Measurements from ENCODE around the gene REV3L.

Gene REV3L

DNA sequence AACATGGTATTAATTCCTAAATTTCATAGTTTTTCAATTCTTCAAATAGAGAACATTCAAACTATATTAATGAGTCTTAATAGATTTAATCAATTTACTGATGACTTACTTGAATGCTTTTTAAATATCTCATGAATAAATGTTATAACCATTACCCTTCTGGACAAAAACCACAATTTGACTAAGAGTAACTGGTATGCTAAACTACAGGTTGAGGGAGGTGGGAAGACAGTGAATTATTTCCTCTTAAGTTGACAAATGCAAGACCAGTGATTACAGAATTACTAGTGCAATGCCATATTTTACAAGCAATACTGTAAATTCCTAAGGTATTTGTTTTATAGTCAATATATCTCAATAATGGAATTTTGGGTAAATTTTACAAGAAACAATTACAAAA, 65.1 kb downstream of the REV3L start:
- Histone ChIP-seq H3K36me3 (ENCODE audit: control insufficient read depth, insufficient read depth, low read length) (peaks cover 5% of the 10 kb centered on the region), H3K27me3 (replicated peaks; ENCODE audit: control insufficient read depth, insufficient read depth, low read length, poor library complexity, severe bottlenecking) (no peaks in the 10 kb centered on the region), H3K4me1 (ENCODE audit: control insufficient read depth, insufficient read depth, low read length, poor library complexity, severe bottlenecking) (no peaks in the 10 kb centered on the region), H3K4me3 (ENCODE audit: insufficient read depth, low read depth, low read length, poor library complexity, severe bottlenecking) (no peak overlapping the region), H3K27ac (ENCODE audit: insufficient read depth, low read length, poor library complexity, severe bottlenecking) (no peak overlapping the region), H3K9me3 (ENCODE audit: control insufficient read depth, low read length) (no peaks in the 10 kb centered on the region)
- DNase-seq, result no peak

DNA sequence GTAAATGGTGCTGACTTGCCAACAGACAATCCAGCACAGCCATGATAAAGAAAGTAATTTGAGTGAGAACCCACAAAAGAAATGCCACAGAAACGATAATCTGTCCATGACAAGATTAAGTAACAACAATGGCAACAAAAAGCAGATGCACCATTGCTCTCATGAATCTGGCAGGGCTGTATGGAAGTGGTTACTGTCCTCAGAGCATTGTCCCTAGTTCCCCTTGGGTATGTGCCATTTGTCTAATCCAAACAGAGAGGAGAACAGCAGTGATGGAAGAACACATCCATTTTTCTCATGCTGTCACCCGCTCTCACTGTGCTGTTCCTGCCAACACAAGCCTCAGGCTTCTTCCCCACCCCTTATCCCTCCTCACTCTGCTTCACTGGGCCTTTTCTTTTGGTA, 65.8 kb downstream of the REV3L start:
- DNase-seq, result no peak
- H3K36me3 ChIP-seq (ENCODE audit: control insufficient read depth, insufficient read depth, low read length), result peaks cover 5% of the 10 kb centered on the region
- no peak overlapping the region for H3K4me3 ChIP-seq (ENCODE audit: insufficient read depth, low read depth, low read length, poor library complexity, severe bottlenecking)
- no peaks in the 10 kb centered on the region for H3K9me3 ChIP-seq (ENCODE audit: control insufficient read depth, low read length)
- H3K27me3 ChIP-seq (replicated peaks; ENCODE audit: control insufficient read depth, insufficient read depth, low read length, poor library complexity, severe bottlenecking), result no peaks in the 10 kb centered on the region
- H3K4me1 ChIP-seq (ENCODE audit: control insufficient read depth, insufficient read depth, low read length, poor library complexity, severe bottlenecking), result no peaks in the 10 kb centered on the region
- no peak overlapping the region for H3K27ac ChIP-seq (ENCODE audit: insufficient read depth, low read length, poor library complexity, severe bottlenecking)

GRCh38 chr6:111416529-111416928, 66.5 kb downstream of the REV3L start:
- Histone ChIP-seq H3K4me1 (ENCODE audit: control insufficient read depth, insufficient read depth, low read length, poor library complexity, severe bottlenecking) (no peaks in the 10 kb centered on the region), H3K27ac (ENCODE audit: insufficient read depth, low read length, poor library complexity, severe bottlenecking) (no peak overlapping the region), H3K9me3 (ENCODE audit: control insufficient read depth, low read length) (no peaks in the 10 kb centered on the region), H3K27me3 (replicated peaks; ENCODE audit: control insufficient read depth, insufficient read depth, low read length, poor library complexity, severe bottlenecking) (no peaks in the 10 kb centered on the region), H3K4me3 (ENCODE audit: insufficient read depth, low read depth, low read length, poor library complexity, severe bottlenecking) (no peak overlapping the region), H3K36me3 (ENCODE audit: control insufficient read depth, insufficient read depth, low read length) (peaks cover 5% of the 10 kb centered on the region)
- no peak for DNase-seq

DNA sequence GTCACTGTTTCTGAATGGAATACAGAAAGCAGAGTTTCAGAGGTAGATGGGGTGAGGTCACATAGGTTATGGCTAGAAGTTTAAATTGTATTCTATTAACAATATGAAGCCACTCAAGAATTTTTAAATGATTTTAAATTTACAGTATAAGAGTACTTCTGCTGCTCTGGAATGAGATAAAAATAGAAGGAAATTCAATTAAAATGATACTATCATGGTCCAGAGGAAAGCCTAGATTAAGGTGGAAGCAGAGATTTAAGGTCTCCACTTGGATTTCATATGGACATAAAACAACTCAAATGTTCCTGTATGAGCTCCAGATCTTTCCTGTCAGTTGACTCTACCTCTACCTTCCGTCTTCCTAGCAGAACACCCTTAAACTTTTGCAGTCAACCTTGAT, 68.6 kb downstream of the REV3L start:
- DNase-seq, result no peak
- peaks cover 5% of the 10 kb centered on the region for H3K36me3 ChIP-seq (ENCODE audit: control insufficient read depth, insufficient read depth, low read length)
- H3K9me3 ChIP-seq (ENCODE audit: control insufficient read depth, low read length), result no peaks in the 10 kb centered on the region
- no peaks in the 10 kb centered on the region for H3K4me1 ChIP-seq (ENCODE audit: control insufficient read depth, insufficient read depth, low read length, poor library complexity, severe bottlenecking)
- H3K27ac ChIP-seq (ENCODE audit: insufficient read depth, low read length, poor library complexity, severe bottlenecking), result no peak overlapping the region
- no peaks in the 10 kb centered on the region for H3K27me3 ChIP-seq (replicated peaks; ENCODE audit: control insufficient read depth, insufficient read depth, low read length, poor library complexity, severe bottlenecking)
- H3K4me3 ChIP-seq (ENCODE audit: insufficient read depth, low read depth, low read length, poor library complexity, severe bottlenecking), result no peak overlapping the region

- Histone ChIP-seq H3K4me1 (ENCODE audit: control insufficient read depth, insufficient read depth, low read length, poor library complexity, severe bottlenecking) (no peaks in the 10 kb centered on the region), H3K36me3 (ENCODE audit: control insufficient read depth, insufficient read depth, low read length) (peaks cover 5% of the 10 kb centered on the region), H3K27ac (ENCODE audit: insufficient read depth, low read length, poor library complexity, severe bottlenecking) (no peak overlapping the region), H3K27me3 (replicated peaks; ENCODE audit: control insufficient read depth, insufficient read depth, low read length, poor library complexity, severe bottlenecking) (no peaks in the 10 kb centered on the region), H3K4me3 (ENCODE audit: insufficient read depth, low read depth, low read length, poor library complexity, severe bottlenecking) (no peak overlapping the region), H3K9me3 (ENCODE audit: control insufficient read depth, low read length) (no peaks in the 10 kb centered on the region)
- DNase-seq, result no peak
Observed at GRCh38 chr6:111411978-111412566, 70.9 kb downstream of the REV3L start.

DNA sequence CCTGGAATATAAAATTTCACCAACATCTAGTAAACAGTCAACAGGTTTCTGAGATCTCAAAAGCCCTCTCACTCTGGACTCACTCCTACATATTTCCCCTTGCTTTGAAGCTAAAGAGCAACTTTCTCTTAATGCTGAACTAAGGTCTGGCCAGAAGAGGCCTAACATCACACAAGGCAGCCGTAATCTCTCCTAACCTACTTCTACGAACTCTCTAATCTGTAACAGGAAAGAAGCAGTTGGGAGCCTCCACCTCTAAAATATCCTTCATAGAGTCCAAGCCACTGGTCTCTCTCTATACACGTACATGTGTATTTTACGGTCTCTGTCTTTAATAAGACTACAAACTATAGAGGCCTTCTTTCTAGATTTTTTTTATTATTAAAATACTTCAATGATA, 72.0 kb downstream of the REV3L start:
- Histone ChIP-seq H3K27me3 (replicated peaks; ENCODE audit: control insufficient read depth, insufficient read depth, low read length, poor library complexity, severe bottlenecking) (no peaks in the 10 kb centered on the region), H3K9me3 (ENCODE audit: control insufficient read depth, low read length) (no peaks in the 10 kb centered on the region), H3K27ac (ENCODE audit: insufficient read depth, low read length, poor library complexity, severe bottlenecking) (no peak overlapping the region), H3K4me1 (ENCODE audit: control insufficient read depth, insufficient read depth, low read length, poor library complexity, severe bottlenecking) (no peaks in the 10 kb centered on the region), H3K4me3 (ENCODE audit: insufficient read depth, low read depth, low read length, poor library complexity, severe bottlenecking) (no peak overlapping the region), H3K36me3 (ENCODE audit: control insufficient read depth, insufficient read depth, low read length) (peaks cover 5% of the 10 kb centered on the region)
- no peak for DNase-seq

GRCh38 chr6:111410371-111410770, 72.6 kb downstream of the REV3L start:
- DNase-seq, result no peak
- Histone ChIP-seq H3K4me3 (ENCODE audit: insufficient read depth, low read depth, low read length, poor library complexity, severe bottlenecking) (no peak overlapping the region), H3K4me1 (ENCODE audit: control insufficient read depth, insufficient read depth, low read length, poor library complexity, severe bottlenecking) (no peaks in the 10 kb centered on the region), H3K36me3 (ENCODE audit: control insufficient read depth, insufficient read depth, low read length) (peaks cover 5% of the 10 kb centered on the region), H3K27ac (ENCODE audit: insufficient read depth, low read length, poor library complexity, severe bottlenecking) (no peak overlapping the region), H3K9me3 (ENCODE audit: control insufficient read depth, low read length) (no peaks in the 10 kb centered on the region), H3K27me3 (replicated peaks; ENCODE audit: control insufficient read depth, insufficient read depth, low read length, poor library complexity, severe bottlenecking) (no peaks in the 10 kb centered on the region)

DNA sequence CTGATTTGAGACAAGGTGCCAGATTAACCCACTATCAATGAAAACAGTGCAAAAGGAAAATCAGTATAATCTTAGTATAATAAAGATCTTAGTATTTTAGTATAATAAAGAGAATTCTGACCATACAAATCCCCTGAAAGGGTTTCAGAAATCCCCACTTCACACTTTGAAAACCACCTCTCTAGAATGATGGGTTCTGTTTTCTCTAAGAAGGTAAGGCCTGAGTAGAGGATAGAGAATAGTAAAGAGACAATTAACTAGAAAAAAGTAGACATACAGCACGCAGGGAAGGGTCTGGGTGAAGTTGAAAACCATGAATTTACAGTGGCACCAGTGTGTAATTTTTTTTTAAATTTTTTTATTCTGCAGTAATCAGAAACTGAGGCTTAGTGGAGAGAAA, 73.6 kb downstream of the REV3L start:
- no peaks in the 10 kb centered on the region for H3K4me1 ChIP-seq (ENCODE audit: control insufficient read depth, insufficient read depth, low read length, poor library complexity, severe bottlenecking)
- peaks cover 7% of the 10 kb centered on the region for H3K36me3 ChIP-seq (ENCODE audit: control insufficient read depth, insufficient read depth, low read length)
- no peaks in the 10 kb centered on the region for H3K27me3 ChIP-seq (replicated peaks; ENCODE audit: control insufficient read depth, insufficient read depth, low read length, poor library complexity, severe bottlenecking)
- no peaks in the 10 kb centered on the region for H3K9me3 ChIP-seq (ENCODE audit: control insufficient read depth, low read length)
- no peak for DNase-seq
- H3K27ac ChIP-seq (ENCODE audit: insufficient read depth, low read length, poor library complexity, severe bottlenecking), result no peak overlapping the region
- no peak overlapping the region for H3K4me3 ChIP-seq (ENCODE audit: insufficient read depth, low read depth, low read length, poor library complexity, severe bottlenecking)

DNA sequence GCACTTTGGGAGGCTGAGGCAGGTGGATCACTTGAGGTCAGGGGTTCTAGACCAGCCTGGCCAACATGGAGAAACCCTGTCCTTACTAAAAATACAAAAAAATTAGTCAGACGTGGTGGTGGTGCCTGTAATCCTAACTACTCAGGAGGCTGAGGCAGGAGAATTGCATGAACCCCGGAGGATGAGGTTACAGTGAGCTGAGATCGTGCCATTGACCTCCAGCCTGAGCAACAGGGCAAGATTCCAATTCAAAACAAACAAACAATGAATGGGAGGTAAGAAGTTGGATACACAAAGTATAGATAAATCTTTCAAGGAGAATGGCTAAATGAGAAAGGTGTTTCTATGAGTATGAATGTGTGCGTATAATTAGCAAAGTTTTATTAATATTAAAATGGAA, 75.3 kb downstream of the REV3L start:
- H3K36me3 ChIP-seq (ENCODE audit: control insufficient read depth, insufficient read depth, low read length), result peaks cover 7% of the 10 kb centered on the region
- H3K4me1 ChIP-seq (ENCODE audit: control insufficient read depth, insufficient read depth, low read length, poor library complexity, severe bottlenecking), result no peaks in the 10 kb centered on the region
- no peaks in the 10 kb centered on the region for H3K9me3 ChIP-seq (ENCODE audit: control insufficient read depth, low read length)
- no peaks in the 10 kb centered on the region for H3K27me3 ChIP-seq (replicated peaks; ENCODE audit: control insufficient read depth, insufficient read depth, low read length, poor library complexity, severe bottlenecking)
- no peak overlapping the region for H3K27ac ChIP-seq (ENCODE audit: insufficient read depth, low read length, poor library complexity, severe bottlenecking)
- no peak overlapping the region for H3K4me3 ChIP-seq (ENCODE audit: insufficient read depth, low read depth, low read length, poor library complexity, severe bottlenecking)
- no peak for DNase-seq

DNA sequence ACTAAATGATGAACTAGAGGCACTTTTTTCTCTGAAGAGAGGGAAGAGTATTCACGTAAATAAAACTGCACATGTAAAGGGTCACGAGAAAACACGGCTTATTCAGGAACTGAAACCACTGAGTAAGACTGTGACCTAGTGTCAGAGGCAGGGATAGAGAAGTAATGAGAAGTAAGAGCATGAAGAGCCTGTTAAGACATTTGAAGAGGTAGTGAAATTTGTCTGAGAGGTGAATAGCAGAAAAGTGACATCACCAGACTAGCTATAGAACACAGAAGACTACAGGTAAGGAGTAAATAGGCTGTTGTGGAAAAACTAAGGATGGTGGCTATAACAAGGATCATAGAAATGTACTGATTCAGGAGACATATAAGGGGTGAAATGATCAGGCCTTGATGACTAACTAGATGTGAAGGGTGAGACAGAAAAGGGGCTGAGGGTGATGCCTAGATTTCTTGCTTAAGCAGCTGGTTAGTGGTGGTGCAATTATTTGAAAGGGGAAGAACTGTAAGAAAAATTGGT, 76.8 kb downstream of the REV3L start:
- H3K4me1 ChIP-seq (ENCODE audit: control insufficient read depth, insufficient read depth, low read length, poor library complexity, severe bottlenecking), result no peaks in the 10 kb centered on the region
- DNase-seq, result no peak
- peaks cover 7% of the 10 kb centered on the region for H3K36me3 ChIP-seq (ENCODE audit: control insufficient read depth, insufficient read depth, low read length)
- H3K27ac ChIP-seq (ENCODE audit: insufficient read depth, low read length, poor library complexity, severe bottlenecking), result no peak overlapping the region
- H3K4me3 ChIP-seq (ENCODE audit: insufficient read depth, low read depth, low read length, poor library complexity, severe bottlenecking), result no peak overlapping the region
- H3K9me3 ChIP-seq (ENCODE audit: control insufficient read depth, low read length), result no peaks in the 10 kb centered on the region
- H3K27me3 ChIP-seq (replicated peaks; ENCODE audit: control insufficient read depth, insufficient read depth, low read length, poor library complexity, severe bottlenecking), result no peaks in the 10 kb centered on the region
